ENCODE results near the gene ZNF672. TPM values are rescaled to one million over a fixed set of nuclear protein-coding genes. Genes with fewer than 3 reads are reported as not detected.

The ZNF672 gene
- total RNA-seq, 4 donors from 2014 or later: 22.4 to 38.4 (median 31.8) TPM

- no peak overlapping the region for H3K27ac ChIP-seq
- DNase-seq (ENCODE audit: low spot score in 2 of 2): peak in 1 of 2 donors; percentile 32
- no peaks in the 10 kb centered on the region for H3K9me3 ChIP-seq
- no peaks in the 10 kb centered on the region for H3K27me3 ChIP-seq
- WGBS, 2 donors: 54 to 57% methylated on average over 12 of the region's 12 CpGs
- TF ChIP-seq POLR2A (IDR thresholded peaks at IDR 0.05) (no peak), CTCF (IDR thresholded peaks at IDR 0.05) (no peak), EP300 (IDR thresholded peaks at IDR 0.05) (no peak)
- peaks cover 0 to 30% (median 10%) of the 10 kb centered on the region in 4 donors for H3K4me1 ChIP-seq
- H3K4me3 ChIP-seq: no peak overlapping the region
- peaks cover 5 to 52% (median 23%) of the 10 kb centered on the region in 3 donors for H3K36me3 ChIP-seq
Observed at GRCh38 chr1:248810727-248811513, 27.1 kb upstream of the ZNF672 start.

GRCh38 chr1:248811514-248812490 lies 26.2 kb upstream of the ZNF672 start:
- Histone ChIP-seq H3K27me3 (no peaks in the 10 kb centered on the region), H3K9me3 (no peaks in the 10 kb centered on the region), H3K4me1 (peaks cover 0 to 26% (median 7%) of the 10 kb centered on the region in 4 donors), H3K27ac (no peak overlapping the region), H3K4me3 (no peak overlapping the region), H3K36me3 (peaks cover 5 to 60% (median 29%) of the 10 kb centered on the region in 3 donors)
- 70 to 86% methylated on average over 29 to 53 of the region's 57 CpGs for WGBS, 2 donors
- no peak for DNase-seq (ENCODE audit: low spot score in 2 of 2)
- TF ChIP-seq EP300 (IDR thresholded peaks at IDR 0.05): no peak
- no peak for TF ChIP-seq CTCF (IDR thresholded peaks at IDR 0.05)
- TF ChIP-seq POLR2A (IDR thresholded peaks at IDR 0.05): no peak

- DNase-seq (ENCODE audit: low spot score in 2 of 2): no peak
- Histone ChIP-seq H3K4me3 (no peak overlapping the region), H3K27ac (no peak overlapping the region), H3K36me3 (peaks cover 5 to 66% (median 29%) of the 10 kb centered on the region in 3 donors), H3K9me3 (no peaks in the 10 kb centered on the region), H3K27me3 (no peaks in the 10 kb centered on the region), H3K4me1 (peaks cover 0 to 30% (median 7%) of the 10 kb centered on the region in 4 donors)
- WGBS, 2 donors: 96% methylated on average over 23 of the region's 23 CpGs
- TF ChIP-seq POLR2A (IDR thresholded peaks at IDR 0.05) (no peak), EP300 (IDR thresholded peaks at IDR 0.05) (no peak), CTCF (IDR thresholded peaks at IDR 0.05) (no peak)
Observed at GRCh38 chr1:248812736-248813425, 25.1 kb upstream of the ZNF672 start.

- no peak for DNase-seq (ENCODE audit: low spot score in 2 of 2)
- Histone ChIP-seq H3K27me3 (no peaks in the 10 kb centered on the region), H3K4me3 (no peak overlapping the region), H3K36me3 (peaks cover 5 to 72% (median 29%) of the 10 kb centered on the region in 3 donors), H3K27ac (no peak overlapping the region), H3K4me1 (peaks cover 0 to 37% (median 7%) of the 10 kb centered on the region in 4 donors), H3K9me3 (no peaks in the 10 kb centered on the region)
- TF ChIP-seq EP300 (IDR thresholded peaks at IDR 0.05) (no peak), POLR2A (IDR thresholded peaks at IDR 0.05) (no peak), CTCF (IDR thresholded peaks at IDR 0.05) (no peak)
- 91 to 97% methylated on average over 6 to 8 of the region's 8 CpGs for WGBS, 2 donors
Observed at GRCh38 chr1:248813546-248813945, 24.5 kb upstream of the ZNF672 start.
